GM18870 (cell line): ENCODE measurements around the gene ATXN2L.
"Not testable (repeated sequence)": the region's sequence is repeated elsewhere in the genome, so short reads cannot be mapped to it uniquely, and the experiment has no call there.

ENCODE experiments used
- ATAC-seq: cut with Tn5 transposase; IDR thresholded peaks from one replicate; pipeline ENCODE4 v1.9.1; 2021; ENCODE audit warnings: moderate library complexity; ENCODE audit not compliant: unreplicated experiment

Gene ATXN2L

GRCh38 chr16:28822520-28823290 is at the start of gene ATXN2L:
Gene ATXN2L (plus strand): TSS chr16:28822999. CDS start chr16:28823260, 261 bp downstream.
- no peak for ATAC-seq

GRCh38 chr16:28781697-28782096 is 41.1 kb upstream of the ATXN2L start:
- ATAC-seq, result not testable (repeated sequence)

- not testable (repeated sequence) for ATAC-seq
These were observed 40.4 kb upstream of the ATXN2L start for GRCh38 chr16:28782357-28782756.

GRCh38 chr16:28802235-28803019 is 20.4 kb upstream of the ATXN2L start:
- not testable (repeated sequence) for ATAC-seq

- not testable (repeated sequence) for ATAC-seq
These were observed 15.2 kb upstream of the ATXN2L start for GRCh38 chr16:28807445-28808120.

GRCh38 chr16:28820016-28820415 is 2.8 kb upstream of the ATXN2L start:
- no peak for ATAC-seq

- not testable (repeated sequence) for ATAC-seq
These were observed 2.3 kb upstream of the ATXN2L start for GRCh38 chr16:28820546-28820945.

- ATAC-seq, result no peak
These were observed 802 bp upstream of the ATXN2L start for GRCh38 chr16:28821874-28822519.

GRCh38 chr16:28823291-28823872 is 583 bp downstream of the ATXN2L start:
- ATAC-seq, result peak; percentile 7

- ATAC-seq, result peak; percentile 64
These were observed 1.3 kb downstream of the ATXN2L start for GRCh38 chr16:28823873-28824716.

- no peak for ATAC-seq
These were observed 1.8 kb downstream of the ATXN2L start for GRCh38 chr16:28824717-28824973.

GRCh38 chr16:28826141-28826540 is 3.3 kb downstream of the ATXN2L start:
- no peak for ATAC-seq

GRCh38 chr16:28829747-28830146 is 6.9 kb downstream of the ATXN2L start:
- ATAC-seq, result no peak

GRCh38 chr16:28830531-28830930 is 7.7 kb downstream of the ATXN2L start:
- no peak for ATAC-seq

GRCh38 chr16:28834349-28834748 is 11.6 kb downstream of the ATXN2L start:
- ATAC-seq, result no peak

- ATAC-seq, result no peak
These were observed 12.4 kb downstream of the ATXN2L start for GRCh38 chr16:28834873-28835863.

GRCh38 chr16:28835864-28836760 is 13.3 kb downstream of the ATXN2L start:
- no peak for ATAC-seq

- ATAC-seq, result no peak
These were observed 13.9 kb downstream of the ATXN2L start for GRCh38 chr16:28836761-28837064.
